ENCODE results near the gene TNFRSF8. TPM values are rescaled to one million over a fixed set of nuclear protein-coding genes. Genes with fewer than 3 reads are reported as not detected.

TNFRSF8 gene
- total RNA-seq, 4 donors from 2014 or later, result not detected

GRCh38 chr1:12049616-12050015 is 13.5 kb upstream of the TNFRSF8 start:
- no peak for DNase-seq
- 85 to 88% methylated on average over 4 of the region's 4 CpGs for WGBS, 2 donors
- Histone ChIP-seq H3K27me3 (no peaks in the 10 kb centered on the region), H3K4me3 (replicated peaks in 1 of 3) (no peak overlapping the region), H3K4me1 (no peaks in the 10 kb centered on the region), H3K36me3 (no peaks in the 10 kb centered on the region), H3K27ac (no peak overlapping the region), H3K9me3 (no peaks in the 10 kb centered on the region)
- intact Hi-C loops (cut with DNase I), result no loop called here
- TF ChIP-seq CTCF (IDR thresholded peaks at IDR 0.05), result no peak
- no peak for TF ChIP-seq POLR2A (IDR thresholded peaks at IDR 0.05)

- TF ChIP-seq POLR2A (IDR thresholded peaks at IDR 0.05) (no peak), CTCF (IDR thresholded peaks at IDR 0.05) (no peak)
- H3K36me3 ChIP-seq, result no peaks in the 10 kb centered on the region
- 100% methylated on average over 1 of the region's 1 CpG for WGBS, 2 donors
- no peaks in the 10 kb centered on the region for H3K9me3 ChIP-seq
- H3K27me3 ChIP-seq, result no peaks in the 10 kb centered on the region
- no peak overlapping the region for H3K4me3 ChIP-seq (replicated peaks in 1 of 3)
- H3K4me1 ChIP-seq, result no peaks in the 10 kb centered on the region
- intact Hi-C loops (cut with DNase I), result no loop called here
- H3K27ac ChIP-seq, result no peak overlapping the region
- no peak for DNase-seq
These were observed 11.7 kb upstream of the TNFRSF8 start for GRCh38 chr1:12051361-12051760.

GRCh38 chr1:12052008-12052573 is 11.0 kb upstream of the TNFRSF8 start:
- Histone ChIP-seq H3K4me1 (no peaks in the 10 kb centered on the region), H3K9me3 (no peaks in the 10 kb centered on the region), H3K27me3 (no peaks in the 10 kb centered on the region), H3K4me3 (replicated peaks in 1 of 3) (no peak overlapping the region), H3K27ac (no peak overlapping the region), H3K36me3 (no peaks in the 10 kb centered on the region)
- DNase-seq, result no peak
- 49 to 66% methylated on average over 9 of the region's 9 CpGs for WGBS, 2 donors
- TF ChIP-seq POLR2A (IDR thresholded peaks at IDR 0.05), result no peak
- no peak for TF ChIP-seq CTCF (IDR thresholded peaks at IDR 0.05)
- intact Hi-C loops (cut with DNase I), result no loop called here

GRCh38 chr1:12052997-12053686 is 10.0 kb upstream of the TNFRSF8 start:
- no peaks in the 10 kb centered on the region for H3K36me3 ChIP-seq
- H3K9me3 ChIP-seq, result no peaks in the 10 kb centered on the region
- TF ChIP-seq CTCF (IDR thresholded peaks at IDR 0.05), result peak in 1 of 6 experiments; percentile 33
- TF ChIP-seq POLR2A (IDR thresholded peaks at IDR 0.05), result no peak
- 79 to 83% methylated on average over 9 to 12 of the region's 14 CpGs for WGBS, 2 donors
- H3K27ac ChIP-seq, result no peak overlapping the region
- DNase-seq, result peak in 1 of 2 donors; percentile 10
- intact Hi-C loops (cut with DNase I), result no loop called here
- H3K4me3 ChIP-seq (replicated peaks in 1 of 3), result no peak overlapping the region
- H3K4me1 ChIP-seq, result no peaks in the 10 kb centered on the region
- H3K27me3 ChIP-seq, result no peaks in the 10 kb centered on the region

GRCh38 chr1:12053752-12054548 is 9.2 kb upstream of the TNFRSF8 start:
- 74 to 90% methylated on average over 13 of the region's 13 CpGs for WGBS, 2 donors
- Histone ChIP-seq H3K27ac (no peak overlapping the region), H3K36me3 (no peaks in the 10 kb centered on the region), H3K9me3 (no peaks in the 10 kb centered on the region), H3K4me3 (replicated peaks in 1 of 3) (no peak overlapping the region), H3K27me3 (no peaks in the 10 kb centered on the region), H3K4me1 (no peaks in the 10 kb centered on the region)
- TF ChIP-seq POLR2A (IDR thresholded peaks at IDR 0.05) (no peak), CTCF (IDR thresholded peaks at IDR 0.05) (no peak)
- intact Hi-C loops (cut with DNase I), result no loop called here
- no peak for DNase-seq

Measured in thyroid gland (tissue), 4 donors.